ENCODE results near the gene TLR9.

The TLR9 gene

DNA sequence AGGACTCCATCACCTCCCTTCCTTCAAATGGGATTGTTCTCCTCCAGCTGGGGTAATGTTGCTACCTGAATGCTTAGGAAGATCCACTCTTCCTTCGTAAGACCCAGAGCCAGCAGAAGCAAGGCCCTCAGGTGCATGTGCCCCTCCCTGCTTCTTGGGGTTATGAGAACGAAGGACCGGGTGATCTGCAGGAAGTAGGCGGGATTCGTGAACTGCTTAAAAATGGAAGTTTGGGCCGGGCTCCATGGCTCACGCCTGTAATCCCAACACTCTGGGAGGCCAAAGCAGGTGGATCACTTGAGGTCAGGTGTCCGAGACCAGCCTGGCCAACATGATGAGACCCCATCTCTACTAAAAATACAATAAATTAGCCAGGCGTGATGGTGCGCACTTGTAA is 8.0 kb downstream of the TLR9 start:
- no peak for DNase-seq (ENCODE audit: low spot score)

DNA sequence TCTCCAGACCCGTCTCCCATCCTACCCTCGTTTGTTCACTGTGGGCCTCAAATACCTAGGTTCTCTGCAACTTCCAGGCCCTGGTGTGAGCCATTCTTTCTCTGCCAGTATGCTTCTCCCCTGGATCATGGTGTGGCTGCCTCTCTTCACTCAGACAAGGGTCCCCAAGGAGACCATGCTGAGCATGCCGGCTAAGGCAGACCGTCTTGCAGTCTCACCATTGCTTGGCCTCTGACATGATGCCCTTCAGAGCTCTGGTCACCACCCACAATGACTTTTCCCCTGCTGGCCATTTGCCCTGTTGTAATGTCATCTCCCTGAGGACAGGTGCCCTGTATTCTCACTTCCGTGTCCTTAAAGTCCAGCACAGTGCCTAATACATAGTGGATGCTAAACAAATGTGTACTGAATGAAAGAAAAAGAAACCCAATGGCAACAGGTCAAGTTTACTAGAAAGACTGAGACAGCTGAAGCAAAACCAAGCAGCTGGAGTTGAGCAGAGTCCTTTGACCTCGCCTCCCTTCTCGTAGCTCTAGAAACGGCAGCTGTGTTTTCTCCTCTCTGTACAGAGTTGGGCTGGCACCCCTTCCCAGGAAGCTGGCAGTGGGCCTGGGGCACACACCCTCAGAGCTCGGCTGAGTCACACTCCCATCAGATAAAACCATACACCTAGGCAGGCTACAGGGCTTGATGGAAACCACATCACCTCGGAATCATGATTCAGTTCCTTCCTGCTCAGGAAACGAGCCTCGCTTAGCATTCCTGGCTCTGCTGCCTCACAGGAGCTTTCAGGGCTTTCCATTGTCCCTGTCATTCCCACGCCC is 8.6 kb downstream of the TLR9 start:
- no peak for DNase-seq (ENCODE audit: low spot score)

DNA sequence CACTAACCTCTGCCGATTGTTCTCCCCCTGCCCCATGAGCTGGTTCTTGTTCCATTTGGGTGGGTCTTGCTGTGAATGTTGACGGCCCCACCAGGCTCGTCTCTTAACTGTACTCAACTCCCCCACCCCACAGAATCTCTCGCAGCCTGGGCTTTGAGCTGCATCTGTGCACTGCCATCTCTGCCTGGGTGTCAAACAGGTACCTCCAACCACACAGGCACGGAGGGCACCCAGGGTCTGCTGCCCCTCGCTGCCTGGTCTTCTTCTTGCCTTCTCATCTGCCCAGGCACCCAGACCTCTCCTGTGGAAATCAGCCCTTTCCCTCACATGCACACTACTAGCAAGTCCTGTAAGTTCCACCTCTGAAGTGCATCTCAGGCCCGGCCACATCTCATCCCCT is 10.1 kb downstream of the TLR9 start:
- no peak for DNase-seq (ENCODE audit: low spot score)

- no peak for DNase-seq (ENCODE audit: low spot score)
Observed at GRCh38 chr3:52213901-52214300, 11.5 kb downstream of the TLR9 start.

GRCh38 chr3:52213005-52213404 is 12.4 kb downstream of the TLR9 start:
- DNase-seq (ENCODE audit: low spot score), result no peak

- DNase-seq (ENCODE audit: low spot score), result no peak
Observed at GRCh38 chr3:52211268-52211891, 14.1 kb downstream of the TLR9 start.

DNA sequence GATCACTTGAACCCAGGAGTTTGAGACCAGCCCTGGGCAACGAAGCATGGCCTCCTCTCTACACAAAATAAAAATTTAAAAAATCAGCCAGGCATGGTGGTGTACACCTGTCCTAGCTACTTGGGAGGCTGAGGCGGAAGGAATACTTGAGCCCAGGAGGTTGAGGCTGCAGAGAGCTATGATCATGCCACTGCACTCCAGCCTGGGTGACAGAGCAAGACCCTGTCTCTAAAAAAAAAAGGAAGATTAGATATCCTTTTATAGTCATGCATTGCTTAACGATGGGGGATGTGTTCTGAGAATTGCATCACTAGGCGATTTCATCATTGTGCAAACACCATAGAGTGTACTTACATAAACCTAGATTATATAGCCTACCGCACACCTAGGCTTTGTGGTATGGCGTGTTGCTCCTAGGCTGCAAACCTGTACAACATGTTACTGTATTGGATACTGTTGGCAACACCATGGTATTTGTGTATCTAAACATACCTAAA is 14.8 kb downstream of the TLR9 start:
- no peak for DNase-seq (ENCODE audit: low spot score)

GRCh38 chr3:52210037-52210436 is 15.4 kb downstream of the TLR9 start:
- DNase-seq (ENCODE audit: low spot score), result no peak

DNA sequence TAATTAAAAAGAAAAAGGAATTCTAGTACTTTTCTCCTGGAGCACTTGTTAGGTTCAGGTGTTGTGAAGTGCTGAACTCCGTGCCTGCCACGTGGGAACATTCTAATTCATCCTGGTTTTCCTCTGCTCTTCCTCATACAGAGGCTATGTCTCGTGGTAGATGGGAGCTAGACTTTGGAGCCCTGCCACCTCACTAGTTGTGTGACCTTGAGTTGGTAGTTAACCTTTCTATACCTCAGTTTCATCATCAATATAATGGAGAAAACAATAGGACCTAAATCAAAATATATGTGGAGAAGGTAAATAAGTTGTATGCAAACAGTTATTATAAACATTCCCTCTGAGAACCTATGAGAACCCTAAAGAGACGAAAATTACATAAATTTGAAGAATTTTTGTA is 16.9 kb downstream of the TLR9 start:
- DNase-seq (ENCODE audit: low spot score), result no peak

GRCh38 chr3:52205727-52206372 is 19.6 kb downstream of the TLR9 start:
- no peak for DNase-seq (ENCODE audit: low spot score)

GRCh38 chr3:52204337-52205073 is 20.9 kb downstream of the TLR9 start:
- DNase-seq (ENCODE audit: low spot score), result no peak

DNA sequence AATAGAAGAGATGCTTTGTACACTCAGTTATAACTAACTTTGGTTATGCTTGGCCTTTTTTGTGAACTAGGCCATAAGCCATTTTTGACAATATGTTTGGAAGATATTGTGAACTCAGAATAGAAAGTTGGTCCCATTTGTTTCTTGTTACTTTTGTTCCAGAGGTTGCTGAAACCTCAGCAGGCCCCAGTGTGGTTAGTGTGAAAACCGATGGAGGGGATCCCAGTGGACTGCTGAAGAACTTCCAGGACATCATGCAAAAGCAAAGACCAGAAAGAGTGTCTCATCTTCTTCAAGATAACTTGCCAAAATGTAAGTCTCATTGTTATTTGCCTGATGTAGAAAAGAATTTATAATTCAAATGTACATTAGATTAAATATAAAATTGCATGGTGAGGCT is 21.7 kb downstream of the TLR9 start:
- DNase-seq (ENCODE audit: low spot score), result no peak

DNA sequence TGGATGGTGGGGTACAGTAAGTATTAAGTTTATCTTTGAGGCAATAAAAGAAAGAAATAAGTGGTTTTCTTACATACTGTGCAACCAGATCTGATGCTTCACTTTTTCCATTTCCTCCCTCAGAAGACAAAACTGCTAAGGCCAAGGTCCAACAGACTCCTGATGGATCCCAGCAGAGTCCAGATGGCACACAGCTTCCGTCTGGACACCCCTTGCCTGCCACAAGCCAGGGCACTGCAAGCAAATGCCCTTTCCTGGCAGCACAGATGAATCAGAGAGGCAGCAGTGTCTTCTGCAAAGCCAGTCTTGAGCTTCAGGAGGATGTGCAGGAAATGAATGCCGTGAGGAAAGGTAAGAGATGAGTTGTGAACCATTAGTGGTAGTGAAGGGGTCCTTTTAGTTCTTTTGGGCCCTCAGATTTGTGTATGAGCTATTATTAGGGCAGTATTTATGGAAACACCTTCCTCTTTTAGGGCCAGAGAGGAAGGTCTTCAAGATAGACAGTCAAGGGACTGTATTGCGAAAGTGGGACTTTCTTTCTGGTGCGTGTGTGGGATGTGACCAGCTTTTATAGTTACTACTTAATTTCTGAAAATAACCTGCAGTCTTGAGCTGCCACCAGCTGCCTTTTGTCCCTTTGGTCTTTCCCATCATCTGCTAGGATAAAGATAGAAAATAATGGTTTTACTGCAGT is 22.9 kb downstream of the TLR9 start:
- no peak for DNase-seq (ENCODE audit: low spot score)

DNA sequence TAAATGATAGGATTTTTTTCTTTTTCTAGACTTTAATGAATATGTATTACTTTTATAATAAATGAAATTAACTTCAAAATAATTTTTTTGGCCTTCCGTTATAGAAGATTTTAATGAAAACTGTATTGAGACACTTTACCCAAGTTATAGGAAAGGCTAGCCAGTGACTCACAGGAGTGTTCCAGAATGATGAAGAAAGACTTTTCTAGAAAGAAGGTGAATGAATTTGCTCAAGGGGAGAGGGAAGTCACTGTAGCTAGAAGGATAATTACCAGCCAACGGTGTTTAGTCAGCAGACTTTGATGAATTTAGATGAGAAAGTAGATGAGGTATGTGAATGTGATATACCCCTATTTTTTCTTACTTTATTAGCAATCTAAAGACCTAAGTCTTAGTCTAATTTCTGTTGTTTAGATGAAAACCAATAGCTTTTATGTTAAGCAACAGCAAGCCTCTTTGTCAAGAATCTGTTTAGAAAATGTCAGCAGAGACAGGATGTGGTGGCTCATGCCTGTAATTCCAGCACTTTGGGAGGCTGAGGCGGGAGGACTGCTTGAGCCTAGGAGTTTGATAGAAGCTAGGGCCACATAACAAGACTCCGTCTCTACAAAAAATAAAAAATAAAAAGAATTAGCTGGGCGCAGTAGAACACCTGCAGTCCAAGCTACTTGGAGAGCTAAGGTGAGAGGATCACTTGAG is 24.3 kb downstream of the TLR9 start:
- no peak for DNase-seq (ENCODE audit: low spot score)

DNA sequence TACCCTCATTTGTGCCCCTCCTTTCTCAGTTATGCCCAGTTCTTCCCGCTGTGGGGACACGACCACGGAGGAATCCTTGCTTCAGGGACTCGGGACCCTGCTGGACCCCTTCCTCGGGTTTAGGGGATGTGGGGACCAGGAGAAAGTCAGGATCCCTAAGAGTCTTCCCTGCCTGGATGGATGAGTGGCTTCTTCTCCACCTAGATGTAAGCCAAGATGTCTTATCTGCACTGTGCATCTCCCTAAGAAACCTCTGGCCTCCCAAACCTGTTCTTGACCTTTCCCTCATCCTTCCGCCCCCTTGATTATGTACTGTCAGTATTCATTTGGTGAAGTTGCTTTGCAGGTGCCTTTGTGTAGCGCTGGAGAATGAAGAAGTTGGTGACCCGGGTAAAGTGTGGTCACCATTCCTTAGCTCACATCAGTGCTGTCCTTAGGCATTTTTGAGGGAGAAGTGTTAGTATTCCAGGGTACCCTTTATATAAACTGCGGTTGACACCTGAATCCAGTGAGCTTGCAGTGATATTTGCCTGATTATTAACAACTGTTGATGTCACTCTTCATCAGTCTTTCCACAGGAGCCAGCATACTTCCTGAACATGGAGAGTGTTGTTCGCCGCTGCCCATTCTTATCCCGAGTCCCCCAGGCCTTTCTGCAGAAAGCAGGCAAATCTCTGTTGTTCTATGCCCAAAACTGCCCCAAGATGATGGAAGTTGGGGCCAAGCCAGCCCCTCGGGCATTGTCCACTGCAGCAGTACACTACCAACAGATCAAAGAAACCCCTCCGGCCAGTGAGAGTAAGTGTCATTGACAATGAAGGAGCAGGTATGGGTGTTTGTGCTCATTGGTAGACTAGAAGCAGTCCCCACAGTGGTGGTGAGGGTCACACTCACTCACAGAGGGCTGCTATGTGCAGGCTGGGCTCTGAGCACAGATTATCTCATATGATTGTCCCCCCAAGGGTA is 26.5 kb downstream of the TLR9 start:
- no peak for DNase-seq (ENCODE audit: low spot score)

DNA sequence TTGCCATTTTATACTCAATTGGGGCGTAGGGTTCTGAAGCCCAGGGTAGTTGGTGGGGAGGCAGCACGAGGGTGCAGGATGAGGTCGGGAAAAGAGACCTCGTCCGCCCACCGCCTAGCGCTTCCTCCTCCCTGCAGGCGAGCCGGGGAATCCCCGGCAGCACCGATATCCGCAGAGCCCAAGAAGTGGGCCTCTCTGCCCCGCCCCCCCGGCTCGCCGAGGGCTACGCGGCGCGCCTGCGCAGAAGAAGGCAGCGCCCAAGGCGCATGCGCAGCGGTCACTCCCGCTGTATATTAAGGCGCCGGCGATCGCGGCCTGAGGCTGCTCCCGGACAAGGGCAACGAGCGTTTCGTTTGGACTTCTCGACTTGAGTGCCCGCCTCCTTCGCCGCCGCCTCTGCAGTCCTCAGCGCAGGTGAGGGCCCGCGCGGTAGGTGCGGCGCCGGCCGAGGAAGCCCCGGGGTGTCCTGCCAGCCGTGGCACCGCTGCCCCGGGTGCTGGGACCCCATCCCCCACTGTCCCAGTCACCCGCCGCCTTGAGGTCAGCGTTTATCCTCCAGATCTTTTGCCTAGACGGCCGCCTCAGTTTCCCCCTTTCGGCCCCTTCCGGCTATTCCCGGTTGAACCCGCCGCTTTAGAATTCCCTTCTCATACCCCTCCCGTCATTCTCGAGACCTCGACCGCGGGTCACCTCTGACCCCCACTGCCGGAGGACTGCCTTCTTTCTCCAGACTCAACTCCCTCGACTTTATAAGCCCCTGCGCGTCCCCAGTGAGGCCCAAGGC is 27.4 kb downstream of the TLR9 start, which contains the start of gene ALAS1:
TSS of gene ALAS1 (plus strand) at position 319 of the 784 bp plus-strand sequence. CDS start 1,082 bp downstream, outside the sequence.
- peak; percentile 84 for DNase-seq (ENCODE audit: low spot score)

DNA sequence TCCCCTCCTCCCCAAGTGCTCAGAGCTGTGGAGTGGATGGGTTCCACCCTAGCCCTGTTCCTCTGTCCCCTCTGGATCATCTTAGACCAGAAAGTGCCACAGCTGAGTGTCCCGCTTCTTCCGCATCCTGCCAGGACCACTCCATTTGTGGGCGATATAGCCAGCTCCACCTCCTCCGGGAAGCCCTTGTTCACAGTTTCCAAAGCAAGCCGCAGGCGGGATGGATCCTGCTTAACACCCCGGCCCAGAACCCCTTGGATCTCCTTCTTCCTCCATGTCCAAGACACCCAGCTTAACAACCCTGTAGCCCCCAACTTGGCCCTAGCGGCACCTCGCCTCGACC is 28.0 kb downstream of the TLR9 start:
- no peak for DNase-seq (ENCODE audit: low spot score)

DNA sequence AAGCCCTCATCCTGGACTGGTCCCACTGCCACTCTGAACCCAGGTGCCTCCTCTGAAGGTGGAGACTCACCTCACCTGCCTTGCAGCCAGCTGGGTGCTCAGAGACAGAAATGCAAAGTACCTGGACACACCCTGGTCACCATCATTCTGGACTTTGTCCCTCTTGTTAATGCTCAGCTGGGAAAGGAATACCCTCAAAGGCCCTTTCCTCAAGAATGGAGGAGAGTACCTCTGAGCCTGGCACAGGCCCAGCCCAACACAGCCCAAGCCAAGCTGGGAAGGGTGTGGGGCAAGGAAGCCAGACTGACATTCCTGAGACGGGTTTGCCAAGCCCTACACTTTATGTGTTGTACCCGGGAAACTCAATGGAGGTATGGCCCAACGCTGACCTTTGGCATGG is 28.5 kb downstream of the TLR9 start:
- no peak for DNase-seq (ENCODE audit: low spot score)

- DNase-seq (ENCODE audit: low spot score), result no peak
Observed at GRCh38 chr3:52195823-52196331, 29.6 kb downstream of the TLR9 start.

Data from NAMALWA (cell line).